ENCODE measurements around the gene BIN2. TPM values are rescaled to one million over a fixed set of nuclear protein-coding genes. Genes with fewer than 3 reads are reported as not detected.

The BIN2 gene
- total RNA-seq, 1 experiment from 2014 or later, result not detected

GRCh38 chr12:51343201-51343600 is 19.2 kb upstream of the BIN2 start:
- ChIA-PET CTCF (interaction anchor here (0.5 kb wide), 1 partner anchor 298 kb away, joined by 3 read pairs; no protein-coding TSS in a partner anchor), POLR2A (ENCODE audit: unreplicated experiment) (no interaction called here)
- no peak overlapping the region for H3K4me3 ChIP-seq
- H3K4me2 ChIP-seq, result no peak overlapping the region
- no peaks in the 10 kb centered on the region for H3K9me2 ChIP-seq (ENCODE audit: insufficient read depth)
- H3K79me2 ChIP-seq (ENCODE audit: low read depth), result no peaks in the 10 kb centered on the region
- no peaks in the 10 kb centered on the region for H3F3A ChIP-seq (ENCODE audit: insufficient read depth, low read depth)
- no peak for DNase-seq
- no peaks in the 10 kb centered on the region for H4K20me1 ChIP-seq (ENCODE audit: insufficient read depth)
- H3K27me3 ChIP-seq (ENCODE audit: insufficient read depth, low read depth), result no peaks in the 10 kb centered on the region
- no peak overlapping the region for H2AFZ ChIP-seq
- H3K36me3 ChIP-seq (ENCODE audit: low read depth), result no peaks in the 10 kb centered on the region
- BruUV-seq (replicated peaks), result no TSS peak
- H3K4me1 ChIP-seq (replicated peaks; ENCODE audit: insufficient read depth), result peaks cover 8% of the 10 kb centered on the region
- no peak overlapping the region for H3K27ac ChIP-seq
- intact Hi-C loops (cut with micrococcal nuclease; ENCODE audit: unreplicated experiment), result loop anchor here (5.0 to 10.0 kb wide), 4 partner anchors 258 to 578 kb away; partner anchors contain the start of genes ATF1 and CSRNP2
- TF ChIP-seq EZH2 (IDR thresholded peaks at IDR 0.05; ENCODE audit: low read depth) (no peak), CTCF (conservative IDR thresholded peaks at IDR 0.05) (no peak)
- H3K9me3 ChIP-seq (ENCODE audit: insufficient read depth, low read depth), result no peaks in the 10 kb centered on the region

GRCh38 chr12:51342416-51342815 is 18.4 kb upstream of the BIN2 start:
- Histone ChIP-seq H3K27me3 (ENCODE audit: insufficient read depth, low read depth) (no peaks in the 10 kb centered on the region), H2AFZ (no peak overlapping the region), H3K4me3 (no peak overlapping the region), H3K79me2 (ENCODE audit: low read depth) (no peaks in the 10 kb centered on the region), H3F3A (ENCODE audit: insufficient read depth, low read depth) (no peaks in the 10 kb centered on the region), H3K4me1 (replicated peaks; ENCODE audit: insufficient read depth) (peaks cover 8% of the 10 kb centered on the region), H3K9me2 (ENCODE audit: insufficient read depth) (no peaks in the 10 kb centered on the region), H3K27ac (no peak overlapping the region), H3K36me3 (ENCODE audit: low read depth) (no peaks in the 10 kb centered on the region), H3K4me2 (no peak overlapping the region), H4K20me1 (ENCODE audit: insufficient read depth) (no peaks in the 10 kb centered on the region), H3K9me3 (ENCODE audit: insufficient read depth, low read depth) (no peaks in the 10 kb centered on the region)
- ChIA-PET CTCF (no interaction called here), POLR2A (ENCODE audit: unreplicated experiment) (no interaction called here)
- no peak for TF ChIP-seq EZH2 (IDR thresholded peaks at IDR 0.05; ENCODE audit: low read depth)
- TF ChIP-seq CTCF (conservative IDR thresholded peaks at IDR 0.05), result no peak
- intact Hi-C loops (cut with micrococcal nuclease; ENCODE audit: unreplicated experiment), result loop anchor here (5.0 to 10.0 kb wide), 4 partner anchors 258 to 578 kb away; partner anchors contain the start of genes ATF1 and CSRNP2
- BruUV-seq (replicated peaks), result no TSS peak
- DNase-seq, result no peak

- Histone ChIP-seq H3K4me3 (no peak overlapping the region), H4K20me1 (ENCODE audit: insufficient read depth) (no peaks in the 10 kb centered on the region), H3K9me3 (ENCODE audit: insufficient read depth, low read depth) (no peaks in the 10 kb centered on the region), H3K36me3 (ENCODE audit: low read depth) (no peaks in the 10 kb centered on the region), H3F3A (ENCODE audit: insufficient read depth, low read depth) (peaks cover 5% of the 10 kb centered on the region; the same call in 1 of the 2 replicates), H3K79me2 (ENCODE audit: low read depth) (no peaks in the 10 kb centered on the region), H2AFZ (peak overlapping the region; percentile 40; the same call in 1 of the 2 replicates), H3K27ac (no peak overlapping the region), H3K4me2 (peak overlapping the region; percentile 52), H3K9me2 (ENCODE audit: insufficient read depth) (no peaks in the 10 kb centered on the region), H3K27me3 (ENCODE audit: insufficient read depth, low read depth) (no peaks in the 10 kb centered on the region), H3K4me1 (replicated peaks; ENCODE audit: insufficient read depth) (peaks cover 8% of the 10 kb centered on the region)
- ChIA-PET POLR2A (ENCODE audit: unreplicated experiment) (interaction anchor here (0.7 to 0.8 kb wide), 2 partner anchors 53 to 258 kb away, joined by 3 to 4 read pairs; no protein-coding TSS in a partner anchor), CTCF (interaction anchor here (0.6 to 1.8 kb wide), 9 partner anchors 9 to 355 kb away, joined by 3 to 16 read pairs (median 6); partner anchors contain the start of gene SMAGP)
- DNase-seq, result peak; percentile 52 to 66
- TF ChIP-seq CTCF (conservative IDR thresholded peaks at IDR 0.05) (peak; percentile 99), EZH2 (IDR thresholded peaks at IDR 0.05; ENCODE audit: low read depth) (no peak)
- BruUV-seq (replicated peaks), result no TSS peak
- intact Hi-C loops (cut with micrococcal nuclease; ENCODE audit: unreplicated experiment), result loop anchor here (1.0 to 10.0 kb wide), 6 partner anchors 72 to 577 kb away; partner anchors contain the start of genes ATF1 and CSRNP2
These were observed 17.5 kb upstream of the BIN2 start for GRCh38 chr12:51341251-51342007.

All from PC-9 (cell line).